Kidney capillary endothelial cell (primary cell): Measurements from ENCODE around the gene CEP68.
"Not testable (repeated sequence)": the region's sequence is repeated elsewhere in the genome, so short reads cannot be mapped to it uniquely, and the experiment has no call there.

Experiments used
- DNase-seq: peaks from one replicate; pipeline ENCODE4 v3.0.0-alpha.2; 2018; ENCODE audit warnings: low spot score

Gene CEP68

GRCh38 chr2:65129826-65130663 is 73.8 kb downstream of the CEP68 start, which contains the start of gene RAB1A:
Gene RAB1A, minus strand, starts transcription at chr2:65130106. Its CDS starts 191 bp downstream, at chr2:65129915.
- peak; percentile 99 for DNase-seq

GRCh38 chr2:65130664-65131175 is 74.5 kb downstream of the CEP68 start:
- DNase-seq: peak; percentile 70

- DNase-seq: not testable (repeated sequence)
Measured at GRCh38 chr2:65132930-65133329, 76.7 kb downstream of the CEP68 start.

- DNase-seq: no peak
Measured at GRCh38 chr2:65133626-65134025, 77.4 kb downstream of the CEP68 start.

- no peak for DNase-seq
Measured at GRCh38 chr2:65134158-65134557, 77.9 kb downstream of the CEP68 start.

GRCh38 chr2:65136253-65136652 is 80.0 kb downstream of the CEP68 start:
- no peak for DNase-seq
